LNCaP clone FGC (cell line): ENCODE measurements around the gene GRHL3.
"Not testable (repeated sequence)": the region's sequence is repeated elsewhere in the genome, so short reads cannot be mapped to it uniquely, and the experiment has no call there.

Experiments
- DNase-seq: peaks from one replicate; pipeline ENCODE4 v3.0.0-alpha.2; 2011; ENCODE audit warnings: low read depth
- H3K4me3 ChIP-seq: 2 replicates; pipeline ENCODE4 v1.5.1; 2011; ENCODE audit warnings: mild to moderate bottlenecking, low read depth, low read length, control low read depth
- CTCF ChIP-seq: IDR thresholded peaks from 2 replicates; pipeline ENCODE4 v1.5.1; 2012; ENCODE audit warnings: mild to moderate bottlenecking; ENCODE audit not compliant: control insufficient read depth, insufficient read depth; ENCODE audit errors: extremely low read depth

Gene GRHL3

GRCh38 chr1:24286246-24287010 lies 32.7 kb upstream of the GRHL3 start:
- no peak for TF ChIP-seq CTCF
- no peak for DNase-seq

GRCh38 chr1:24287779-24288178 lies 31.4 kb upstream of the GRHL3 start:
- DNase-seq, H3K4me3 ChIP-seq: not testable (repeated sequence)

More at GRCh38 chr1:24286246-24287010, 32.7 kb upstream of the GRHL3 start:
- H3K4me3 ChIP-seq, result no peak overlapping the region

GRCh38 chr1:24288479-24288878 lies 30.7 kb upstream of the GRHL3 start:
- TF ChIP-seq CTCF, result no peak
- H3K4me3 ChIP-seq, result no peak overlapping the region
- DNase-seq, result no peak

- H3K4me3 ChIP-seq, result no peak overlapping the region
- TF ChIP-seq CTCF, result no peak
- peak; percentile 57 for DNase-seq
Observed at GRCh38 chr1:24289937-24290595, 29.1 kb upstream of the GRHL3 start.

GRCh38 chr1:24290933-24291487 lies 28.1 kb upstream of the GRHL3 start:
- no peak for DNase-seq
- H3K4me3 ChIP-seq, result no peak overlapping the region
- no peak for TF ChIP-seq CTCF

GRCh38 chr1:24292103-24292502 lies 27.1 kb upstream of the GRHL3 start:
- no peak for TF ChIP-seq CTCF
- DNase-seq, result no peak
- H3K4me3 ChIP-seq, result no peak overlapping the region

- no peak overlapping the region for H3K4me3 ChIP-seq
- no peak for DNase-seq
- TF ChIP-seq CTCF, result no peak
Observed at GRCh38 chr1:24292887-24293286, 26.3 kb upstream of the GRHL3 start.
